ENCODE measurements around the gene TRIM71. TPM values are rescaled to one million over a fixed set of nuclear protein-coding genes. Genes with fewer than 3 reads are reported as not detected.
"Not testable (repeated sequence)": the region's sequence is repeated elsewhere in the genome, so short reads cannot be mapped to it uniquely, and the experiment has no call there.

TRIM71 gene
- not detected for total RNA-seq

GRCh38 chr3:32817558-32818228 lies at the start of gene TRIM71:
Gene TRIM71, plus strand, starts transcription at chr3:32817997. Its CDS starts 84 bp downstream, at chr3:32818081.
- POLR2A ChIA-PET: no interaction called here
- H3K27me3 Mint-ChIP-seq: peaks cover 71% of the 10 kb centered on the region
- peak; percentile 7 for DNase-seq

GRCh38 chr3:32778389-32778788 lies 39.4 kb upstream of the TRIM71 start:
- no peak for DNase-seq
- Mint-ChIP-seq H3K36me3 (ENCODE audit: low read depth) (peaks cover 16% of the 10 kb centered on the region), H3K4me3 (no peak overlapping the region), H3K9me3 (no peaks in the 10 kb centered on the region), H3K4me1 (peaks cover 14% of the 10 kb centered on the region), H3K27me3 (peaks cover 16% of the 10 kb centered on the region), H3K27ac (no peak overlapping the region)
- CTCF ChIA-PET: interaction anchor here (0.7 kb wide), 1 partner anchor 53 kb away, joined by 3 read pairs; no protein-coding TSS in a partner anchor
- POLR2A ChIA-PET: no interaction called here

More at GRCh38 chr3:32817558-32818228, at the start of gene TRIM71:
- H3K27ac Mint-ChIP-seq: no peak within 1 kb of the TSS
- H3K4me3 Mint-ChIP-seq: peak within 1 kb of the TSS; percentile 64
- H3K4me1 Mint-ChIP-seq: peaks cover 32% of the 10 kb centered on the region
- no peaks in the 10 kb centered on the region for H3K9me3 Mint-ChIP-seq
- CTCF ChIA-PET: interaction anchor here (0.6 kb wide), 1 partner anchor 12 kb away, joined by 4 read pairs; no protein-coding TSS in a partner anchor
- H3K36me3 Mint-ChIP-seq (ENCODE audit: low read depth): no peaks in the 10 kb centered on the region

GRCh38 chr3:32780071-32780734 lies 37.6 kb upstream of the TRIM71 start:
- Mint-ChIP-seq H3K9me3 (no peaks in the 10 kb centered on the region), H3K36me3 (ENCODE audit: low read depth) (peaks cover 6% of the 10 kb centered on the region), H3K27ac (no peak overlapping the region), H3K4me3 (peak overlapping the region; percentile 80), H3K27me3 (peaks cover 16% of the 10 kb centered on the region), H3K4me1 (peaks cover 14% of the 10 kb centered on the region)
- ChIA-PET CTCF (interaction anchor here (0.7 to 1.6 kb wide), 2 partner anchors 14 to 22 kb away, joined by 3 to 5 read pairs; no protein-coding TSS in a partner anchor), POLR2A (no interaction called here)
- DNase-seq: no peak

- CTCF ChIA-PET: interaction anchor here (1.6 kb wide), 1 partner anchor 22 kb away, joined by 5 read pairs; no protein-coding TSS in a partner anchor
These were observed 37.0 kb upstream of the TRIM71 start for GRCh38 chr3:32780735-32781210.

GRCh38 chr3:32781211-32781968 lies 36.4 kb upstream of the TRIM71 start:
- Mint-ChIP-seq H3K27ac (peak overlapping the region; percentile 80), H3K36me3 (ENCODE audit: low read depth) (no peaks in the 10 kb centered on the region), H3K4me3 (peak overlapping the region; percentile 80), H3K27me3 (peaks cover 16% of the 10 kb centered on the region), H3K9me3 (no peaks in the 10 kb centered on the region), H3K4me1 (peaks cover 14% of the 10 kb centered on the region)
- peak; percentile 60 for DNase-seq
- ChIA-PET CTCF (interaction anchor here (1.1 to 1.6 kb wide), 3 partner anchors 13 to 23 kb away, joined by 3 to 5 read pairs (median 5); no protein-coding TSS in a partner anchor), POLR2A (no interaction called here)

More at GRCh38 chr3:32780735-32781210, 37.0 kb upstream of the TRIM71 start:
- peak overlapping the region; percentile 80 for H3K27ac Mint-ChIP-seq
- peaks cover 14% of the 10 kb centered on the region for H3K4me1 Mint-ChIP-seq
- DNase-seq: no peak
- POLR2A ChIA-PET: no interaction called here
- H3K4me3 Mint-ChIP-seq: peak overlapping the region; percentile 80
- no peaks in the 10 kb centered on the region for H3K9me3 Mint-ChIP-seq
- H3K27me3 Mint-ChIP-seq: peaks cover 16% of the 10 kb centered on the region
- peaks cover 2% of the 10 kb centered on the region for H3K36me3 Mint-ChIP-seq (ENCODE audit: low read depth)

GRCh38 chr3:32781969-32782270 lies 35.9 kb upstream of the TRIM71 start:
- H3K27me3 Mint-ChIP-seq: peaks cover 16% of the 10 kb centered on the region
- CTCF ChIA-PET: interaction anchor here (1.1 to 1.6 kb wide), 3 partner anchors 13 to 23 kb away, joined by 3 to 5 read pairs (median 5); no protein-coding TSS in a partner anchor
- H3K4me3 Mint-ChIP-seq; H3K27ac Mint-ChIP-seq; POLR2A ChIA-PET; H3K9me3 Mint-ChIP-seq; H3K36me3 Mint-ChIP-seq (ENCODE audit: low read depth); DNase-seq: not testable (repeated sequence)
- H3K4me1 Mint-ChIP-seq: peaks cover 14% of the 10 kb centered on the region

GRCh38 chr3:32782407-32782806 lies 35.4 kb upstream of the TRIM71 start:
- Mint-ChIP-seq H3K4me3 (no peak overlapping the region), H3K36me3 (ENCODE audit: low read depth) (no peaks in the 10 kb centered on the region), H3K27me3 (peaks cover 16% of the 10 kb centered on the region), H3K27ac (no peak overlapping the region), H3K9me3 (no peaks in the 10 kb centered on the region), H3K4me1 (peaks cover 14% of the 10 kb centered on the region)
- ChIA-PET CTCF (interaction anchor here (1.1 to 1.2 kb wide), 2 partner anchors 14 to 15 kb away, joined by 3 to 5 read pairs; no protein-coding TSS in a partner anchor), POLR2A (no interaction called here)
- no peak for DNase-seq

- H3K27me3 Mint-ChIP-seq: peaks cover 8% of the 10 kb centered on the region
- POLR2A ChIA-PET: no interaction called here
- no peaks in the 10 kb centered on the region for H3K4me1 Mint-ChIP-seq
- no peaks in the 10 kb centered on the region for H3K9me3 Mint-ChIP-seq
- H3K36me3 Mint-ChIP-seq (ENCODE audit: low read depth): no peaks in the 10 kb centered on the region
- CTCF ChIA-PET: no interaction called here
- no peak overlapping the region for H3K4me3 Mint-ChIP-seq
- no peak for DNase-seq
- H3K27ac Mint-ChIP-seq: no peak overlapping the region
These were observed 26.0 kb upstream of the TRIM71 start for GRCh38 chr3:32791833-32792232.

GRCh38 chr3:32794487-32795308 lies 23.1 kb upstream of the TRIM71 start:
- Mint-ChIP-seq H3K9me3 (no peaks in the 10 kb centered on the region), H3K27ac (no peak overlapping the region), H3K4me1 (peaks cover 2% of the 10 kb centered on the region), H3K36me3 (ENCODE audit: low read depth) (no peaks in the 10 kb centered on the region), H3K27me3 (peaks cover 8% of the 10 kb centered on the region), H3K4me3 (no peak overlapping the region)
- ChIA-PET POLR2A (no interaction called here), CTCF (interaction anchor here (0.7 kb wide), 1 partner anchor 15 kb away, joined by 3 read pairs; no protein-coding TSS in a partner anchor)
- no peak for DNase-seq

- CTCF ChIA-PET: interaction anchor here (1.5 kb wide), 1 partner anchor 91 kb away, joined by 3 read pairs; no protein-coding TSS in a partner anchor
- DNase-seq; H3K4me3 Mint-ChIP-seq; H3K9me3 Mint-ChIP-seq; H3K36me3 Mint-ChIP-seq (ENCODE audit: low read depth); H3K27me3 Mint-ChIP-seq; POLR2A ChIA-PET; H3K4me1 Mint-ChIP-seq; H3K27ac Mint-ChIP-seq: not testable (repeated sequence)
These were observed 21.3 kb upstream of the TRIM71 start for GRCh38 chr3:32796384-32796950.

GRCh38 chr3:32797776-32798175 lies 20.0 kb upstream of the TRIM71 start:
- DNase-seq: no peak
- Mint-ChIP-seq H3K4me1 (peaks cover 5% of the 10 kb centered on the region), H3K27me3 (peaks cover 14% of the 10 kb centered on the region), H3K9me3 (no peaks in the 10 kb centered on the region), H3K36me3 (ENCODE audit: low read depth) (no peaks in the 10 kb centered on the region), H3K4me3 (no peak overlapping the region), H3K27ac (no peak overlapping the region)
- ChIA-PET POLR2A (no interaction called here), CTCF (interaction anchor here (1.0 to 1.5 kb wide), 2 partner anchors 92 to 307 kb away, joined by 3 read pairs; no protein-coding TSS in a partner anchor)

- H3K4me3 Mint-ChIP-seq; H3K4me1 Mint-ChIP-seq; CTCF ChIA-PET; H3K27me3 Mint-ChIP-seq; POLR2A ChIA-PET; H3K27ac Mint-ChIP-seq; DNase-seq; H3K36me3 Mint-ChIP-seq (ENCODE audit: low read depth); H3K9me3 Mint-ChIP-seq: not testable (repeated sequence)
These were observed 16.4 kb upstream of the TRIM71 start for GRCh38 chr3:32801440-32801839.

Measured in activated CD4-positive, alpha-beta T cell treated with anti-CD3 and anti-CD28 coated beads, Interleukin-2, amount 10 ng/mL, durations not matched to agents 7 days and 5 days (primary cell).